ENCODE results near the gene DTX3.
"Not testable (repeated sequence)": the region's sequence is repeated elsewhere in the genome, so short reads cannot be mapped to it uniquely, and the experiment has no call there.

DTX3 gene

GRCh38 chr12:57583008-57583831, 21.4 kb upstream of the DTX3 start:
- DNase-seq = peak; percentile 71

- no peak for DNase-seq
These were observed 20.6 kb upstream of the DTX3 start for GRCh38 chr12:57584050-57584449.

- DNase-seq = no peak
These were observed 19.9 kb upstream of the DTX3 start for GRCh38 chr12:57584690-57585089.

- DNase-seq = no peak
These were observed 19.5 kb upstream of the DTX3 start for GRCh38 chr12:57585156-57585555.

- no peak for DNase-seq
These were observed 18.5 kb upstream of the DTX3 start for GRCh38 chr12:57586128-57586527.

GRCh38 chr12:57586832-57587429, 17.7 kb upstream of the DTX3 start:
- DNase-seq = no peak

GRCh38 chr12:57588951-57589610, 15.5 kb upstream of the DTX3 start:
- DNase-seq = not testable (repeated sequence)

GRCh38 chr12:57590479-57590863, 14.2 kb upstream of the DTX3 start:
- no peak for DNase-seq

GRCh38 chr12:57590864-57591781, 13.5 kb upstream of the DTX3 start, which contains the start of gene PIP4K2C:
Gene PIP4K2C, plus strand, starts transcription at chr12:57591192. Its CDS starts 98 bp downstream, at chr12:57591290.
- no peak for DNase-seq

- no peak for DNase-seq
These were observed 12.8 kb upstream of the DTX3 start for GRCh38 chr12:57591782-57592325.

- DNase-seq = no peak
These were observed 12.0 kb upstream of the DTX3 start for GRCh38 chr12:57592551-57593165.

- no peak for DNase-seq
These were observed 11.4 kb upstream of the DTX3 start for GRCh38 chr12:57593187-57593586.

GRCh38 chr12:57600395-57600794, 4.2 kb upstream of the DTX3 start:
- no peak for DNase-seq

GRCh38 chr12:57602544-57602943, 2.1 kb upstream of the DTX3 start:
- no peak for DNase-seq

GRCh38 chr12:57603324-57603723, 1.3 kb upstream of the DTX3 start:
- no peak for DNase-seq

GRCh38 chr12:57603815-57604453, 690 bp upstream of the DTX3 start:
- no peak for DNase-seq

- DNase-seq = no peak
These were observed 577 bp downstream of the DTX3 start for GRCh38 chr12:57604992-57605810.

GRCh38 chr12:57605811-57606311, 1.2 kb downstream of the DTX3 start:
- no peak for DNase-seq

- DNase-seq = no peak
These were observed 1.8 kb downstream of the DTX3 start for GRCh38 chr12:57606399-57606798.

- no peak for DNase-seq
These were observed 2.2 kb downstream of the DTX3 start for GRCh38 chr12:57606821-57607220.

Measured in amniotic stem cell (primary cell).